Immature natural killer cell (primary cell): ENCODE measurements around the gene FAM170B. TPM values are rescaled to one million over a fixed set of nuclear protein-coding genes. Genes with fewer than 3 reads are reported as not detected.

ENCODE experiments used
- DNase-seq, 3 donors: peaks; one replicate each; pipeline ENCODE4 v3.0.0; 2022; ENCODE audit warnings: mixed read lengths in 1 of 3
- H3K27ac Mint-ChIP-seq, 6 donors: one replicate each; pipeline ENCODE4 v1.8.0; 2020; ENCODE audit warnings: mixed read lengths in 6 of 6, mild to moderate bottlenecking in 5 of 6, inconsistent platforms in 4 of 6, moderate library complexity in 3 of 6
- H3K27me3 Mint-ChIP-seq, 3 donors: one replicate each; pipeline ENCODE4 v1.8.0; 2020 to 2021; ENCODE audit warnings: low read depth in 3 of 3, mild to moderate bottlenecking in 3 of 3, mixed read lengths in 3 of 3, moderate library complexity in 3 of 3, inconsistent platforms in 1 of 3
- H3K36me3 Mint-ChIP-seq, 3 donors: one replicate each; pipeline ENCODE4 v1.8.0; 2020; ENCODE audit warnings: mixed read lengths in 3 of 3, inconsistent platforms in 2 of 3, mild to moderate bottlenecking in 2 of 3
- H3K4me1 Mint-ChIP-seq, 2 donors: one replicate each; pipeline ENCODE4 v1.8.0; 2020; ENCODE audit warnings: inconsistent platforms in 2 of 2, mild to moderate bottlenecking in 2 of 2, mixed read lengths in 2 of 2, moderate library complexity in 1 of 2
- H3K4me3 Mint-ChIP-seq, 5 donors: one replicate each; pipeline ENCODE4 v1.8.0; 2020; ENCODE audit warnings: mild to moderate bottlenecking in 5 of 5, mixed read lengths in 5 of 5, inconsistent platforms in 3 of 5, moderate library complexity in 3 of 5
- H3K9me3 Mint-ChIP-seq, 6 donors: one replicate each; pipeline ENCODE4 v1.8.0; 2020; ENCODE audit warnings: mild to moderate bottlenecking in 6 of 6, mixed read lengths in 6 of 6, inconsistent platforms in 4 of 6, moderate library complexity in 3 of 6
- polyA plus RNA-seq, 3 donors: library from polyadenylated mRNA; unstranded; fragments of 300-500 nt; fragmentation: Illumina TruSeq; gene quantifications; one replicate each; pipeline ENCODE4 v1.2.3, GENCODE V29; 2021

The FAM170B gene
- polyA plus RNA-seq, 3 donors from 2014 or later = not detected

- H3K27ac Mint-ChIP-seq = peak overlapping the region in 1 of 6 donors; percentile 31
- H3K4me3 Mint-ChIP-seq = no peak overlapping the region
- H3K9me3 Mint-ChIP-seq = no peaks in the 10 kb centered on the region
- no peaks in the 10 kb centered on the region for H3K36me3 Mint-ChIP-seq
- peaks cover 28 to 33% of the 10 kb centered on the region in 2 donors for H3K4me1 Mint-ChIP-seq
- no peak for DNase-seq
- H3K27me3 Mint-ChIP-seq = peaks cover 0 to 5% (median 3%) of the 10 kb centered on the region in 3 donors
These were observed 5.4 kb upstream of the FAM170B start for GRCh38 chr10:49139028-49139845.

- peak overlapping the region in 2 of 6 donors; percentile 31 for H3K27ac Mint-ChIP-seq
- H3K4me3 Mint-ChIP-seq = no peak overlapping the region
- H3K27me3 Mint-ChIP-seq = peaks cover 0 to 5% (median 3%) of the 10 kb centered on the region in 3 donors
- H3K4me1 Mint-ChIP-seq = peaks cover 32 to 36% of the 10 kb centered on the region in 2 donors
- no peaks in the 10 kb centered on the region for H3K36me3 Mint-ChIP-seq
- H3K9me3 Mint-ChIP-seq = no peaks in the 10 kb centered on the region
- DNase-seq = no peak
These were observed 4.6 kb upstream of the FAM170B start for GRCh38 chr10:49138361-49138891.

GRCh38 chr10:49136525-49136924 is 2.7 kb upstream of the FAM170B start:
- H3K4me3 Mint-ChIP-seq = no peak overlapping the region
- peaks cover 32 to 36% of the 10 kb centered on the region in 2 donors for H3K4me1 Mint-ChIP-seq
- no peak overlapping the region for H3K27ac Mint-ChIP-seq
- no peaks in the 10 kb centered on the region for H3K36me3 Mint-ChIP-seq
- no peaks in the 10 kb centered on the region for H3K9me3 Mint-ChIP-seq
- H3K27me3 Mint-ChIP-seq = peaks cover 0 to 5% (median 0%) of the 10 kb centered on the region in 3 donors
- no peak for DNase-seq

- H3K4me3 Mint-ChIP-seq = peak overlapping the region; percentile 29 to 73 (median 67)
- H3K4me1 Mint-ChIP-seq = peaks cover 32 to 36% of the 10 kb centered on the region in 2 donors
- DNase-seq = peak; percentile 28 to 48 (median 35)
- peak overlapping the region; percentile 54 to 83 (median 71) for H3K27ac Mint-ChIP-seq
- H3K36me3 Mint-ChIP-seq = no peaks in the 10 kb centered on the region
- H3K27me3 Mint-ChIP-seq = peaks cover 0 to 3% (median 2%) of the 10 kb centered on the region in 3 donors
- H3K9me3 Mint-ChIP-seq = no peaks in the 10 kb centered on the region
These were observed 1.9 kb upstream of the FAM170B start for GRCh38 chr10:49135575-49136313.

- Mint-ChIP-seq H3K9me3 (peaks cover 0 to 2% (median 0%) of the 10 kb centered on the region in 6 donors), H3K27me3 (peaks cover 0 to 3% (median 2%) of the 10 kb centered on the region in 3 donors), H3K36me3 (no peaks in the 10 kb centered on the region), H3K4me1 (peaks cover 32 to 36% of the 10 kb centered on the region in 2 donors), H3K4me3 (peak overlapping the region in 4 of 5 donors; percentile 28 to 47 (median 44)), H3K27ac (peak overlapping the region in 5 of 6 donors; percentile 36 to 77 (median 56))
- DNase-seq = no peak
These were observed 506 bp upstream of the FAM170B start for GRCh38 chr10:49134327-49134726.

- H3K4me1 Mint-ChIP-seq = peaks cover 32 to 34% of the 10 kb centered on the region in 2 donors
- H3K4me3 Mint-ChIP-seq = no peak overlapping the region
- no peak for DNase-seq
- H3K27ac Mint-ChIP-seq = no peak overlapping the region
- peaks cover 0 to 8% (median 0%) of the 10 kb centered on the region in 6 donors for H3K9me3 Mint-ChIP-seq
- H3K36me3 Mint-ChIP-seq = no peaks in the 10 kb centered on the region
- H3K27me3 Mint-ChIP-seq = peaks cover 1 to 7% (median 7%) of the 10 kb centered on the region in 3 donors
These were observed 1.5 kb downstream of the FAM170B start for GRCh38 chr10:49132362-49132737.

GRCh38 chr10:49131507-49132361 is 2.1 kb downstream of the FAM170B start:
- no peak for DNase-seq
- Mint-ChIP-seq H3K4me1 (peaks cover 27 to 28% of the 10 kb centered on the region in 2 donors), H3K36me3 (no peaks in the 10 kb centered on the region), H3K27me3 (peaks cover 1 to 7% (median 7%) of the 10 kb centered on the region in 3 donors), H3K9me3 (peaks cover 0 to 8% (median 0%) of the 10 kb centered on the region in 6 donors), H3K27ac (no peak overlapping the region), H3K4me3 (no peak overlapping the region)

GRCh38 chr10:49129376-49129775 is 4.4 kb downstream of the FAM170B start:
- Mint-ChIP-seq H3K9me3 (peaks cover 0 to 8% (median 0%) of the 10 kb centered on the region in 6 donors), H3K36me3 (no peaks in the 10 kb centered on the region), H3K27me3 (peaks cover 1 to 7% (median 5%) of the 10 kb centered on the region in 3 donors), H3K4me3 (no peak overlapping the region), H3K4me1 (peaks cover 4 to 6% of the 10 kb centered on the region in 2 donors), H3K27ac (no peak overlapping the region)
- no peak for DNase-seq

- Mint-ChIP-seq H3K27ac (no peak overlapping the region), H3K4me1 (peaks cover 0 to under 1% of the 10 kb centered on the region in 2 donors), H3K4me3 (no peak overlapping the region), H3K9me3 (peaks cover 0 to 8% (median 0%) of the 10 kb centered on the region in 6 donors), H3K36me3 (no peaks in the 10 kb centered on the region), H3K27me3 (peaks cover 1 to 7% (median 5%) of the 10 kb centered on the region in 3 donors)
- no peak for DNase-seq
These were observed 5.0 kb downstream of the FAM170B start for GRCh38 chr10:49128854-49129253.

GRCh38 chr10:49123981-49124950 is 9.6 kb downstream of the FAM170B start:
- Mint-ChIP-seq H3K9me3 (peaks cover 0 to 6% (median 0%) of the 10 kb centered on the region in 6 donors), H3K4me1 (no peaks in the 10 kb centered on the region), H3K4me3 (no peak overlapping the region), H3K27me3 (peaks cover 6 to 9% (median 7%) of the 10 kb centered on the region in 3 donors), H3K36me3 (no peaks in the 10 kb centered on the region), H3K27ac (no peak overlapping the region)
- no peak for DNase-seq

GRCh38 chr10:49120911-49121310 is 12.9 kb downstream of the FAM170B start:
- Mint-ChIP-seq H3K36me3 (no peaks in the 10 kb centered on the region), H3K27ac (no peak overlapping the region), H3K9me3 (no peaks in the 10 kb centered on the region), H3K27me3 (peaks cover 4 to 14% (median 9%) of the 10 kb centered on the region in 3 donors), H3K4me1 (peaks cover 0 to 1% of the 10 kb centered on the region in 2 donors), H3K4me3 (no peak overlapping the region)
- no peak for DNase-seq

- Mint-ChIP-seq H3K4me3 (no peak overlapping the region), H3K9me3 (no peaks in the 10 kb centered on the region), H3K36me3 (no peaks in the 10 kb centered on the region), H3K4me1 (peaks cover 2 to 3% of the 10 kb centered on the region in 2 donors), H3K27me3 (peaks cover 4 to 15% (median 9%) of the 10 kb centered on the region in 3 donors), H3K27ac (no peak overlapping the region)
- DNase-seq = no peak
These were observed 14.1 kb downstream of the FAM170B start for GRCh38 chr10:49119746-49120145.
